Nephron progenitor cell (in vitro differentiated cells): ENCODE measurements around the gene LGMN.

Source experiments
- DNase-seq: peaks from one replicate; pipeline ENCODE4 v3.0.0; 2021
- H3K27ac Mint-ChIP-seq: 2 replicates; pipeline ENCODE4 v1.8.0; 2021; ENCODE audit warnings: mild to moderate bottlenecking, moderate library complexity, mixed read lengths
- H3K27me3 Mint-ChIP-seq: 2 replicates; pipeline ENCODE4 v1.8.0; 2021; ENCODE audit warnings: mild to moderate bottlenecking, low read depth, mixed read lengths; ENCODE audit not compliant: poor library complexity
- H3K36me3 Mint-ChIP-seq: 2 replicates; pipeline ENCODE4 v1.8.0; 2021; ENCODE audit warnings: low read depth, mixed read lengths
- H3K4me1 Mint-ChIP-seq: 2 replicates; pipeline ENCODE4 v1.8.0; 2021; ENCODE audit warnings: mixed read lengths
- H3K4me3 Mint-ChIP-seq: 2 replicates; pipeline ENCODE4 v1.8.0; 2021; ENCODE audit warnings: mild to moderate bottlenecking, moderate library complexity, mixed read lengths
- H3K9me3 Mint-ChIP-seq: 2 replicates; pipeline ENCODE4 v1.8.0; 2021; ENCODE audit warnings: mild to moderate bottlenecking, moderate library complexity, mixed read lengths
- CTCF ChIP-seq: fragments of 200-600 bp; sonication (generic); IDR thresholded peaks from 2 replicates; pipeline ENCODE4 v1.5.0; 2021; ENCODE audit warnings: antibody characterized with exemption

The LGMN gene

GRCh38 chr14:92659765-92660561, 88.5 kb downstream of the LGMN start:
- Mint-ChIP-seq H3K9me3 (no peaks in the 10 kb centered on the region), H3K27ac (no peak overlapping the region), H3K27me3 (peaks cover 10% of the 10 kb centered on the region), H3K4me1 (peaks cover 7% of the 10 kb centered on the region), H3K4me3 (no peak overlapping the region), H3K36me3 (no peaks in the 10 kb centered on the region)
- no peak for DNase-seq
- no peak for TF ChIP-seq CTCF

GRCh38 chr14:92658684-92659083, 89.7 kb downstream of the LGMN start:
- Mint-ChIP-seq H3K9me3 (no peaks in the 10 kb centered on the region), H3K27me3 (peaks cover 10% of the 10 kb centered on the region), H3K4me1 (peaks cover 8% of the 10 kb centered on the region), H3K27ac (no peak overlapping the region), H3K36me3 (no peaks in the 10 kb centered on the region), H3K4me3 (no peak overlapping the region)
- TF ChIP-seq CTCF: no peak
- no peak for DNase-seq

- H3K9me3 Mint-ChIP-seq: no peaks in the 10 kb centered on the region
- H3K4me1 Mint-ChIP-seq: peaks cover 8% of the 10 kb centered on the region
- H3K4me3 Mint-ChIP-seq: no peak overlapping the region
- no peaks in the 10 kb centered on the region for H3K36me3 Mint-ChIP-seq
- DNase-seq: no peak
- no peak overlapping the region for H3K27ac Mint-ChIP-seq
- TF ChIP-seq CTCF: no peak
- peaks cover 10% of the 10 kb centered on the region for H3K27me3 Mint-ChIP-seq
These were observed 90.3 kb downstream of the LGMN start for GRCh38 chr14:92658160-92658559.

- peaks cover 10% of the 10 kb centered on the region for H3K27me3 Mint-ChIP-seq
- TF ChIP-seq CTCF: no peak
- no peaks in the 10 kb centered on the region for H3K36me3 Mint-ChIP-seq
- peaks cover 8% of the 10 kb centered on the region for H3K4me1 Mint-ChIP-seq
- H3K4me3 Mint-ChIP-seq: no peak overlapping the region
- H3K9me3 Mint-ChIP-seq: no peaks in the 10 kb centered on the region
- no peak for DNase-seq
- H3K27ac Mint-ChIP-seq: no peak overlapping the region
These were observed 90.8 kb downstream of the LGMN start for GRCh38 chr14:92657457-92658142.

- TF ChIP-seq CTCF: no peak
- Mint-ChIP-seq H3K27ac (no peak overlapping the region), H3K4me3 (no peak overlapping the region), H3K4me1 (peaks cover 8% of the 10 kb centered on the region), H3K9me3 (no peaks in the 10 kb centered on the region), H3K27me3 (peaks cover 10% of the 10 kb centered on the region), H3K36me3 (no peaks in the 10 kb centered on the region)
- no peak for DNase-seq
These were observed 91.9 kb downstream of the LGMN start for GRCh38 chr14:92656306-92657081.
